HG02623 (cell line): ENCODE results near the gene TRIL.

Experiments used
- ATAC-seq: cut with Tn5 transposase; IDR thresholded peaks from one replicate; pipeline ENCODE4 v1.9.1; 2021; ENCODE audit warnings: moderate library complexity; ENCODE audit not compliant: unreplicated experiment

TRIL gene

GRCh38 chr7:28958235-28958979 lies at the start of gene TRIL:
TRIL (minus strand) TSS chr7:28958330; CDS start chr7:28958046, 284 bp downstream.
- ATAC-seq = no peak

GRCh38 chr7:29007127-29007526 lies 49.0 kb upstream of the TRIL start:
- ATAC-seq = no peak

GRCh38 chr7:29005829-29006228 lies 47.7 kb upstream of the TRIL start:
- no peak for ATAC-seq

GRCh38 chr7:29005406-29005805 lies 47.3 kb upstream of the TRIL start:
- ATAC-seq = no peak

GRCh38 chr7:29003703-29004102 lies 45.6 kb upstream of the TRIL start:
- no peak for ATAC-seq

- no peak for ATAC-seq
Observed at GRCh38 chr7:29000717-29001076, 42.6 kb upstream of the TRIL start.

- no peak for ATAC-seq
Observed at GRCh38 chr7:28999895-29000716, 42.0 kb upstream of the TRIL start.

- ATAC-seq = no peak
Observed at GRCh38 chr7:28999427-28999826, 41.3 kb upstream of the TRIL start.

GRCh38 chr7:28998105-28998504 lies 40.0 kb upstream of the TRIL start:
- ATAC-seq = no peak

- ATAC-seq = no peak
Observed at GRCh38 chr7:28996836-28997235, 38.7 kb upstream of the TRIL start.

GRCh38 chr7:28993371-28993770 lies 35.2 kb upstream of the TRIL start:
- ATAC-seq = no peak

- no peak for ATAC-seq
Observed at GRCh38 chr7:28992798-28993197, 34.7 kb upstream of the TRIL start.

GRCh38 chr7:28990200-28990960 lies 32.2 kb upstream of the TRIL start:
- no peak for ATAC-seq

- no peak for ATAC-seq
Observed at GRCh38 chr7:28989211-28989980, 31.3 kb upstream of the TRIL start.

GRCh38 chr7:28988810-28989209 lies 30.7 kb upstream of the TRIL start:
- ATAC-seq = no peak

GRCh38 chr7:28988091-28988490 lies 30.0 kb upstream of the TRIL start:
- no peak for ATAC-seq

- no peak for ATAC-seq
Observed at GRCh38 chr7:28986765-28987110, 28.6 kb upstream of the TRIL start.

- ATAC-seq = no peak
Observed at GRCh38 chr7:28986028-28986764, 28.1 kb upstream of the TRIL start.

GRCh38 chr7:28984631-28985030 lies 26.5 kb upstream of the TRIL start:
- ATAC-seq = no peak

- no peak for ATAC-seq
Observed at GRCh38 chr7:28984217-28984616, 26.1 kb upstream of the TRIL start.
